Lung (tissue), 12 donors: ENCODE data around the gene LRRN4. TPM values are rescaled to one million over a fixed set of nuclear protein-coding genes. Genes with fewer than 3 reads are reported as not detected.
"Not testable (repeated sequence)": the region's sequence is repeated elsewhere in the genome, so short reads cannot be mapped to it uniquely, and the experiment has no call there.

Source experiments
- ATAC-seq: fragments of 200-7000 bp; cut with Tn5 transposase; one replicate; pipeline ENCODE4 v1.9.1; 2020; ENCODE audit warnings: moderate number of reproducible peaks; ENCODE audit not compliant: insufficient read depth, low FRiP score
- DNase-seq, 3 donors: peaks; one replicate each; pipeline ENCODE4 v3.0.0-alpha.2; 2013 to 2017
- H3K27ac ChIP-seq, 2 donors: one replicate each; pipeline ENCODE4 v1.5.1; 2013; ENCODE audit warnings: mild to moderate bottlenecking in 2 of 2, moderate library complexity in 2 of 2, control low read depth in 1 of 2, inconsistent platforms in 1 of 2, low read depth in 1 of 2, low read length in 1 of 2
- H3K27me3 ChIP-seq, 3 donors: one replicate each; pipeline ENCODE4 v1.5.1; 2013; ENCODE audit warnings: low read length in 2 of 3; ENCODE audit not compliant: control insufficient read depth in 3 of 3, insufficient read depth in 3 of 3
- H3K36me3 ChIP-seq, 4 donors: one replicate each; pipeline ENCODE4 v1.5.1; 2013; ENCODE audit warnings: low read length in 4 of 4, mild to moderate bottlenecking in 1 of 4, moderate library complexity in 1 of 4; ENCODE audit not compliant: control insufficient read depth in 4 of 4, insufficient read depth in 4 of 4
- H3K4me1 ChIP-seq, 5 donors: one replicate each; pipeline ENCODE4 v1.5.1; 2013; ENCODE audit warnings: low read length in 5 of 5, mild to moderate bottlenecking in 2 of 5, moderate library complexity in 1 of 5; ENCODE audit not compliant: control insufficient read depth in 5 of 5, insufficient read depth in 5 of 5
- H3K4me3 ChIP-seq: one replicate; pipeline ENCODE4 v1.5.1; 2013; ENCODE audit warnings: mild to moderate bottlenecking, control low read depth, moderate library complexity
- H3K9ac ChIP-seq, 2 donors: one replicate each; pipeline ENCODE4 v1.5.1; 2013; ENCODE audit warnings: low read length in 2 of 2, control low read depth in 1 of 2; ENCODE audit not compliant: insufficient read depth in 1 of 2
- H3K9me3 ChIP-seq, 4 donors: one replicate each; pipeline ENCODE4 v1.5.1; 2013; ENCODE audit warnings: low read length in 3 of 4, mild to moderate bottlenecking in 1 of 4, moderate library complexity in 1 of 4; ENCODE audit not compliant: control insufficient read depth in 4 of 4, insufficient read depth in 3 of 4
- WGBS, 2 donors: extraction: QIAGEN DNeasy Blood & Tissue Kit; methylation state at CpG; one replicate each; pipeline ENCODE4 v1.1.7; 2013; 5-methylcytosine and 5-hydroxymethylcytosine counted together
- polyA plus RNA-seq, 2 donors: library from polyadenylated mRNA; stranded (reverse); fragments of 200-250 nt; gene quantifications; one replicate each; pipeline ENCODE4 v1.2.1, GENCODE V29; 2013
- total RNA-seq, 2 donors: library from RNA; depleted of rRNA in 1 of 2; stranded (reverse); fragments of >200 nt in 1 of 2; gene quantifications; one replicate each; pipeline ENCODE4 v1.2.1, GENCODE V29; 2014 to 2021
- TF ChIP-seq, protein P1 (sequence below): IDR thresholded peaks from 2 replicates; pipeline ENCODE4 v1.5.1; 2012; ENCODE audit warnings: mild to moderate bottlenecking; ENCODE audit errors: control extremely low read depth, extremely low read depth
- donor health status: control.
- donor health status: control.
- donor health status: Bipolar disorder and iron deficiency.
- donor health status: healthy.
- donor health status: DM: yes; HTN: yes; CAD: no.

The LRRN4 gene
- total and polyA plus RNA-seq, 4 donors, result 9.8 to 62.3 (median 23.5) TPM

DNA sequence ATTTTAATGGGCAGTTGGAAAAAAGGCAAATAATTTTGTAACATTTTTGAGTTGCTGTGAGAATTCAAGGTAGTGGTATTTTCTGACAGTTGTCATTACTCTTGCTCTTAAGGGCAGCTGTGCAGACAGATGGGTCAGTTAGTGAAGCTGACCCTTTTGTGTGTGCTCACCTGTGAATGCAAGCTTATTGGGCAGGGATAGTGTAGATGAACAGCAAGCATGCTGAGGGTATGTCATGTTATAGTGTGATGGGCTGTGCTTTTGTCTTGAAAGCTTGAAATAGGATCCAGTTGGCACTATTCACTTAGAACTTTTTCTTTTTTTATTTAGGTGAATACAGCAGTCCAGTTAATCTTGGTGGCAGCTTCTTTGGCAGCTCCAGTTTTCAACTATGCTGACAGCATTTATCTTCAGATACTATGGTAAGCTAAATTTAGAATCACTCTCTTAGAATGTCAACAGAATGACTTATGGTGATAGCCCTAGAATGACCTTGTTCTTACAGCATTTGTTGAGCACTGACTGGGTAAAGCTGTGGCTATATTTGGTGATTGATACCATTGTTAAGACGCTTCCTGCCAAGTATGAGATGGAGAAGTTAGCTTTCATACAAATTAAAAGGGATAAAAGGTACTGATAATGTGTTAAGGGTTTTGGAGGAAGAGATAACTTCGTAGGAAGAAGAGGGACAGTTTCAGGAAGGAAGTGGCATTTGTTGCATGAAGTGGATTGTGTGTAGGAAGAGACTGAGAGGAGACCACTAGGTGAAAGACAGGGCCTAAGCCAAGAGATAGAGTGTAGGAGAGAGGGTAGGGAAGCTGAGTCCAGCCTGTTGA lies 19.5 kb downstream of the LRRN4 start:
- peaks cover 0 to 18% (median 2%) of the 10 kb centered on the region in 5 donors for H3K4me1 ChIP-seq
- H3K4me3 ChIP-seq, result no peak overlapping the region
- H3K9me3 ChIP-seq, result no peaks in the 10 kb centered on the region
- WGBS, 2 donors, result 26 to 39% methylated on average over 2 of the region's 2 CpGs
- H3K9ac ChIP-seq, result no peak overlapping the region
- H3K27ac ChIP-seq, result peak overlapping the region in 1 of 2 donors; percentile 90
- no peak for DNase-seq
- no peaks in the 10 kb centered on the region for H3K27me3 ChIP-seq
- TF ChIP-seq, protein P1, sequence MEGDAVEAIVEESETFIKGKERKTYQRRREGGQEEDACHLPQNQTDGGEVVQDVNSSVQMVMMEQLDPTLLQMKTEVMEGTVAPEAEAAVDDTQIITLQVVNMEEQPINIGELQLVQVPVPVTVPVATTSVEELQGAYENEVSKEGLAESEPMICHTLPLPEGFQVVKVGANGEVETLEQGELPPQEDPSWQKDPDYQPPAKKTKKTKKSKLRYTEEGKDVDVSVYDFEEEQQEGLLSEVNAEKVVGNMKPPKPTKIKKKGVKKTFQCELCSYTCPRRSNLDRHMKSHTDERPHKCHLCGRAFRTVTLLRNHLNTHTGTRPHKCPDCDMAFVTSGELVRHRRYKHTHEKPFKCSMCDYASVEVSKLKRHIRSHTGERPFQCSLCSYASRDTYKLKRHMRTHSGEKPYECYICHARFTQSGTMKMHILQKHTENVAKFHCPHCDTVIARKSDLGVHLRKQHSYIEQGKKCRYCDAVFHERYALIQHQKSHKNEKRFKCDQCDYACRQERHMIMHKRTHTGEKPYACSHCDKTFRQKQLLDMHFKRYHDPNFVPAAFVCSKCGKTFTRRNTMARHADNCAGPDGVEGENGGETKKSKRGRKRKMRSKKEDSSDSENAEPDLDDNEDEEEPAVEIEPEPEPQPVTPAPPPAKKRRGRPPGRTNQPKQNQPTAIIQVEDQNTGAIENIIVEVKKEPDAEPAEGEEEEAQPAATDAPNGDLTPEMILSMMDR, result no peak
- peaks cover 11 to 25% (median 13%) of the 10 kb centered on the region in 4 donors for H3K36me3 ChIP-seq
- ATAC-seq, result no peak

DNA sequence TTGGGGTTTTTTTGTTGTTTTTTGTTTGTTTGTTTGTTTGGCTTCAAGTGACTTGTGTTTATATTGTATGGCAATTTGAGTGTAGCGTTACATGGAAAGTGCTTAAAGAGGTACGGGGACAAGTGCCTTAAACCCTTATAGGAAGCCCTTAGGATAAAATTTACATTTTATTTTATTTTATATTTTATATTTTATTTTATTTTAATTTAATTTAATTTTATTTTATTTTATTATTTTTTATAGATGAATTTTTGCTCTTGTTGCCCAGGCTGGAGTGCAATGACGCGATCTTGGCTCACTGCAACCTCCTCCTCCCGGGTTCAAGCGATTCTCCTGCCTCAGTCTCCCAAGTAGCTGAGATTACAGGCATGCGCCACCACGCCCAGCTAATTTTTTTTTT lies 21.0 kb downstream of the LRRN4 start:
- H3K4me3 ChIP-seq, ATAC-seq, H3K9ac ChIP-seq, H3K9me3 ChIP-seq, H3K27me3 ChIP-seq, DNase-seq: not testable (repeated sequence)
- 95 to 97% methylated on average over 8 of the region's 8 CpGs for WGBS, 2 donors
- H3K27ac ChIP-seq, result peak overlapping the region in 1 of 2 donors; percentile 50
- H3K4me1 ChIP-seq, result peaks cover 0 to 22% (median 2%) of the 10 kb centered on the region in 5 donors
- H3K36me3 ChIP-seq, result peaks cover 6 to 22% (median 10%) of the 10 kb centered on the region in 4 donors

DNA sequence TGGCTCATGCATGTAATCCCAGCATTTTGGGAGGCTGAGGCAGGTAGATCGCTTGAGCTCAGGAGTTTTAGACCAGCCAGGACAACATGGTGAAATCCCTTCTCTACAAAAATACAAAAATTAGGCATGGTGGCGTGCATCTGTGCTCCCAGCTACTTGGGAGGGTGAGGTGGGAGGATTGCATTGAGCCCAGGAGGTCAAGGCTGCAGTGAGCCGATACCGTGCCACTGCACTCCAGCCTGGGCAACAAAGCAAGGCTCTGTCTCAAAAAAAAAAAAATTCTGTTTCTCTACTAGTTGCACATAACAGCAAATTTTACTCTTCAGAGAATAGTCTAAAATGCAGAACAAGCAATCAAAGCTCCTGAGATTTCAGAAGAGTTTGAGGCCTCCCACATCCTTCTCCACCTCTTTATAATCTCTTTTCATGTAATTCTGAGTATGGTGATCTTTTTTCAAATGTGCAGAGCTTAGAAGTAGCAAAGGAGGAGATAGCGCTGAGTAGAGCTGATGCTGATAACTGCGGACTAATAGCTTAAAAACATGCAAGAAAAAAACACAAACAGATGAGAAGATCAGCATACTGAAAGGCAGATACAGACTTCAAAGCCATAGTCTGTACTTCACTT lies 23.3 kb downstream of the LRRN4 start:
- DNase-seq, result no peak
- Histone ChIP-seq H3K4me1 (peaks cover 0 to 21% (median 2%) of the 10 kb centered on the region in 5 donors), H3K27ac (peak overlapping the region in 1 of 2 donors; percentile 31), H3K27me3 (no peaks in the 10 kb centered on the region), H3K36me3 (peaks cover 6 to 27% (median 7%) of the 10 kb centered on the region in 4 donors), H3K4me3 (no peak overlapping the region), H3K9ac (no peak overlapping the region), H3K9me3 (peaks cover 0 to 2% (median 0%) of the 10 kb centered on the region in 4 donors)
- TF ChIP-seq, protein P1, result no peak
- ATAC-seq, result no peak
- 93 to 99% methylated on average over 6 of the region's 6 CpGs for WGBS, 2 donors

DNA sequence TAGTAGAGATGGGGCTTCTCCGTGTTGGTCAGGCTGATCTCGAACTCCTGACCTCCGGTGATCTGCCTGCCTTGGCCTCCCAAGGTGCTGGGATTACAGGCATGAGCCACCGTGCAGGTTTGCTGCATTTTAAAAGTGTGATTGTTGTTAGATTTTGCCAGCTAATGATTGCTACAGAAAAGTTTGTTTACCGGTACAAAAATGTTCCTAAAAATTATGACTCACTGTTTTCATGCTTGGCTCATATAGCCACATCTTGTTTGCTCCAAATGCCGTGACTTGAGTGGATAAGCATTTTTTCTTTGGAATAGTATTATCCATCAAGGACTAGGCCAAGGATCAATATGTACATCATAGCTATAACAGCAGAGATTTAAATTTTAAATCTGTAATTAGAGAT lies 24.3 kb downstream of the LRRN4 start:
- no peak for ATAC-seq
- no peaks in the 10 kb centered on the region for H3K27me3 ChIP-seq
- 78 to 87% methylated on average over 6 of the region's 6 CpGs for WGBS, 2 donors

More for the DNA sequence above, 24.3 kb downstream of the LRRN4 start:
- H3K9ac ChIP-seq, result no peak overlapping the region
- H3K27ac ChIP-seq, result no peak overlapping the region
- H3K4me3 ChIP-seq, result no peak overlapping the region
- TF ChIP-seq, protein P1, result no peak
- peaks cover 5 to 32% (median 13%) of the 10 kb centered on the region in 4 donors for H3K36me3 ChIP-seq
- peaks cover 0 to 9% (median 0%) of the 10 kb centered on the region in 4 donors for H3K9me3 ChIP-seq
- DNase-seq, result no peak
- peaks cover 0 to 16% (median 2%) of the 10 kb centered on the region in 5 donors for H3K4me1 ChIP-seq
